Psoas muscle (tissue), 8 donors: ENCODE data around the gene RPS10. TPM values are rescaled to one million over a fixed set of nuclear protein-coding genes. Genes with fewer than 3 reads are reported as not detected.

Experiments used
- ATAC-seq, 4 donors: fragments of 200-7000 bp; cut with Tn5 transposase; one replicate each; pipeline ENCODE4 v1.9.1; 2020; ENCODE audit warnings: moderate library complexity in 3 of 4, mild to moderate bottlenecking in 2 of 4
- DNase-seq, 2 donors: peaks; one replicate each; pipeline ENCODE4 v3.0.0-alpha.2; 2020
- H3K27ac ChIP-seq: fragments of 200-600 bp; one replicate; pipeline ENCODE4 v1.8.0; 2022
- H3K27me3 ChIP-seq, 3 donors: fragments of 200-600 bp in 1 of 3; one replicate each; pipeline versions ENCODE4 v1.6.1 to v1.8.0; 2013 to 2022; ENCODE audit warnings: low read length in 2 of 3, mild to moderate bottlenecking in 2 of 3, moderate library complexity in 1 of 3; ENCODE audit not compliant: insufficient read depth in 3 of 3
- H3K36me3 ChIP-seq, 2 donors: fragments of 200-600 bp in 1 of 2; one replicate each; pipeline versions ENCODE4 v1.6.1 to v1.8.0; 2013 to 2022; ENCODE audit warnings: low read depth in 1 of 2, mild to moderate bottlenecking in 1 of 2, moderate library complexity in 1 of 2; ENCODE audit not compliant: insufficient read depth in 1 of 2
- H3K4me1 ChIP-seq: fragments of 200-600 bp; one replicate; pipeline ENCODE4 v1.8.0; 2022
- H3K4me3 ChIP-seq: fragments of 200-600 bp; one replicate; pipeline ENCODE4 v1.8.0; 2022; ENCODE audit warnings: mild to moderate bottlenecking
- H3K9me3 ChIP-seq: fragments of 200-600 bp; one replicate; pipeline ENCODE4 v1.8.0; 2022
- CTCF ChIP-seq: fragments of 200-600 bp; IDR thresholded peaks from one replicate; pipeline ENCODE4 v1.8.0; 2022; ENCODE audit warnings: antibody characterized with exemption
- WGBS, 3 donors: extraction: QIAGEN DNeasy Blood & Tissue Kit; methylation state at CpG; one replicate each; pipeline versions ENCODE4 v1.1.6 to v1.1.7; 2013; 5-methylcytosine and 5-hydroxymethylcytosine counted together
- intact Hi-C, 2 donors: fragments of 100-400 bp; cut with DNase I; formaldehyde crosslinking; loops; one replicate each; pipeline versions ENCODE4 v1.11.0 to v1.14.2; 2022
- polyA plus RNA-seq, 3 donors: library from polyadenylated mRNA; stranded (reverse); fragments of 200-250 nt; gene quantifications; one replicate each; pipeline ENCODE4 v1.2.3, GENCODE V29; 2013
- total RNA-seq, 4 donors: library from RNA; stranded (reverse); fragmentation: NEBNext Ultra II Directional in 2 of 4; extraction: Animal tissue kit (Norgen Biotek cat#: 25700) in 2 of 4; gene quantifications; one replicate each; pipeline versions ENCODE4 v1.2.1 to v1.2.4, GENCODE V29; 2021 to 2023
- donor health status: healthy with polysubstance abuse.
- donor health status: DM: no; HTN: no; CAD: no; lungs with moderate emphysema.
- donor health status: Bipolar disorder and iron deficiency.
- donor health status: healthy.
- donor health status: DM: yes; HTN: yes; CAD: no.
- donor health status: DM: no; HTN: no; CAD: no.
- donor health status: DM: no; HTN: no; CAD: no.
- donor health status: DM: yes; HTN: yes; CAD: no.

Gene RPS10
- total and polyA plus RNA-seq, 7 donors, result 601 to 2,522 (median 836) TPM

GRCh38 chr6:34393191-34393965, 32.5 kb downstream of the RPS10 start:
- Histone ChIP-seq H3K27me3 (no peaks in the 10 kb centered on the region), H3K27ac (peak overlapping the region; percentile 98), H3K9me3 (peaks cover 9% of the 10 kb centered on the region), H3K4me1 (peaks cover 40% of the 10 kb centered on the region), H3K4me3 (peak overlapping the region; percentile 76), H3K36me3 (no peaks in the 10 kb centered on the region)
- intact Hi-C loops, result loop anchor here (2.0 to 5.0 kb wide), 3 partner anchors 66 to 145 kb away; partner anchors contain the start of gene SMIM29 (in 2 of the 2)
- no peak for ATAC-seq
- TF ChIP-seq CTCF, result no peak
- no peak for DNase-seq
- 30 to 51% (median 34%) methylated on average over 16 of the region's 16 CpGs for WGBS, 3 donors

GRCh38 chr6:34392497-34393190, 33.2 kb downstream of the RPS10 start, which contains the start of gene NUDT3:
Gene NUDT3, minus strand, starts transcription at chr6:34392669. Its CDS starts 307 bp downstream, at chr6:34392362.
- peak within 1 kb of the TSS; percentile 76 for H3K4me3 ChIP-seq
- peaks cover 9% of the 10 kb centered on the region for H3K9me3 ChIP-seq
- peak; percentile 96 to 98 for DNase-seq
- H3K4me1 ChIP-seq, result peaks cover 48% of the 10 kb centered on the region
- H3K27me3 ChIP-seq, result no peaks in the 10 kb centered on the region
- peak within 1 kb of the TSS; percentile 98 for H3K27ac ChIP-seq
- H3K36me3 ChIP-seq, result no peaks in the 10 kb centered on the region
- ATAC-seq, result peak; percentile 86 to 90 (median 86)
- intact Hi-C loops, result loop anchor here (2.0 to 5.0 kb wide), 3 partner anchors 65 to 144 kb away; partner anchors contain the start of gene SMIM29 (in 2 of the 2)
- peak; percentile 81 for TF ChIP-seq CTCF
- WGBS, 3 donors, result 0 to 1% (median 1%) methylated on average over 69 to 87 of the region's 87 CpGs

- Histone ChIP-seq H3K4me3 (peak overlapping the region; percentile 76), H3K27me3 (no peaks in the 10 kb centered on the region), H3K9me3 (peaks cover 9% of the 10 kb centered on the region), H3K4me1 (peaks cover 54% of the 10 kb centered on the region), H3K27ac (peak overlapping the region; percentile 98), H3K36me3 (no peaks in the 10 kb centered on the region)
- intact Hi-C loops, result loop anchor here (2.0 to 5.0 kb wide), 3 partner anchors 65 to 143 kb away; partner anchors contain the start of gene SMIM29 (in 2 of the 2)
- ATAC-seq, result peak; percentile 47 to 65 (median 64)
- TF ChIP-seq CTCF, result no peak
- peak; percentile 59 to 75 for DNase-seq
- WGBS, 3 donors, result 0 to 1% (median 0%) methylated on average over 52 to 78 of the region's 78 CpGs
Observed at GRCh38 chr6:34391786-34392496, 33.9 kb downstream of the RPS10 start.

- 0 to 1% (median 0%) methylated on average over 5 of the region's 5 CpGs for WGBS, 3 donors
- Histone ChIP-seq H3K9me3 (peaks cover 6% of the 10 kb centered on the region), H3K27ac (peak overlapping the region; percentile 98), H3K4me3 (peak overlapping the region; percentile 76), H3K4me1 (peaks cover 59% of the 10 kb centered on the region), H3K36me3 (no peaks in the 10 kb centered on the region), H3K27me3 (no peaks in the 10 kb centered on the region)
- ATAC-seq (no peak), DNase-seq (no peak)
- intact Hi-C loops, result loop anchor here in 1 of 2 donors (5.0 kb wide), 2 partner anchors 64 to 94 kb away; no protein-coding TSS in a partner anchor
- TF ChIP-seq CTCF, result no peak
Observed at GRCh38 chr6:34391473-34391785, 34.4 kb downstream of the RPS10 start.
